ENCODE measurements around the gene OGG1.
"Not testable (repeated sequence)": the region's sequence is repeated elsewhere in the genome, so short reads cannot be mapped to it uniquely, and the experiment has no call there.

Gene OGG1

GRCh38 chr3:9770276-9770812 is 20.6 kb downstream of the OGG1 start:
- Histone ChIP-seq H3K4me3 (ENCODE audit: low read length) (peak overlapping the region; percentile 75), H3K27ac (ENCODE audit: low read depth, low read length) (peak overlapping the region; percentile 89), H3K27me3 (ENCODE audit: control insufficient read depth, insufficient read depth, low read length) (no peaks in the 10 kb centered on the region), H3K36me3 (ENCODE audit: control insufficient read depth, insufficient read depth, low read length) (peaks cover 6% of the 10 kb centered on the region), H3K9ac (ENCODE audit: low read length) (no peak overlapping the region), H3K4me1 (ENCODE audit: control insufficient read depth, insufficient read depth, low read length) (peaks cover 13% of the 10 kb centered on the region)

DNA sequence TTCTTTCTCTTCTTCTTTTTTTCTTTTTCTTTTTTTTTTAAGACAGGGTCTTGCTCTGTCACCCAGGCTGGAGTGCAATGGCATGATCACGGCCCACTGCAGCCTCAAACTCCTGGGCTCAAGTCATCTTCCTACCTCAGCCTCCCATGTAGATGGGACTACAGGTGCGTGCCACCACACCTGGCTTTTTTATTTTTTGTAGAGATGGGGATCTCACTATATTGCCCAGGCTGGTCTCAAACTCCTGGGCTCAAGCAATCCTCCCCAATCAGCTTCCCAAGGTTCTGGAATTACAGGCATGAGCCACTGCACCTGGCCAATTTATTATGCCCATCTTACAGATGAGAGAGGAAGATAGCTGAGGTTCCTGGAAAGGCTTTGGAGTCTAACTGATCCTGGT is 21.3 kb downstream of the OGG1 start:
- H3K4me1 ChIP-seq (ENCODE audit: control insufficient read depth, insufficient read depth, low read length), result peaks cover 13% of the 10 kb centered on the region
- not testable (repeated sequence) for H3K27ac ChIP-seq (ENCODE audit: low read depth, low read length); H3K27me3 ChIP-seq (ENCODE audit: control insufficient read depth, insufficient read depth, low read length); H3K36me3 ChIP-seq (ENCODE audit: control insufficient read depth, insufficient read depth, low read length); H3K9ac ChIP-seq (ENCODE audit: low read length); H3K4me3 ChIP-seq (ENCODE audit: low read length)

GRCh38 chr3:9776896-9777693 is 27.3 kb downstream of the OGG1 start:
- Histone ChIP-seq H3K36me3 (ENCODE audit: control insufficient read depth, insufficient read depth, low read length) (peaks cover 15% of the 10 kb centered on the region), H3K4me3 (ENCODE audit: low read length) (no peak overlapping the region), H3K27ac (ENCODE audit: low read depth, low read length) (no peak overlapping the region), H3K27me3 (ENCODE audit: control insufficient read depth, insufficient read depth, low read length) (no peaks in the 10 kb centered on the region), H3K4me1 (ENCODE audit: control insufficient read depth, insufficient read depth, low read length) (no peaks in the 10 kb centered on the region), H3K9ac (ENCODE audit: low read length) (no peak overlapping the region)

DNA sequence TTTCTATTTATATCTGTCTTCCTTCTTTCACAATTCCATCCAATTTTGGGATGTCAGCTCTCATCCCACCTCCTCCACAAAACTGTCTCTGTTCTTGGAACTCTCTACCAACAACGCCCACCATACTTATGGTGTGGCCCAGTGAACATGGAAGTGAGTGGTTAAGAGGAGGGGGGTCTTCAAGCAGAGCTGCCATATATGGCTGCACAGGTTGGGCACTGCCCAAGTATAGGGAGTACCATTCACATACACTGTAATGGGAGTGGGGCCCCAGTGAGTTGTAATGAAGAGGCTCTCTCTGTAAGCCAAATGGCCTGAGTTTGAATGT is 27.9 kb downstream of the OGG1 start:
- H3K36me3 ChIP-seq (ENCODE audit: control insufficient read depth, insufficient read depth, low read length), result peaks cover 19% of the 10 kb centered on the region
- peak overlapping the region; percentile 2 for H3K27ac ChIP-seq (ENCODE audit: low read depth, low read length)
- no peaks in the 10 kb centered on the region for H3K27me3 ChIP-seq (ENCODE audit: control insufficient read depth, insufficient read depth, low read length)
- no peak overlapping the region for H3K9ac ChIP-seq (ENCODE audit: low read length)
- H3K4me1 ChIP-seq (ENCODE audit: control insufficient read depth, insufficient read depth, low read length), result no peaks in the 10 kb centered on the region
- H3K4me3 ChIP-seq (ENCODE audit: low read length), result no peak overlapping the region

DNA sequence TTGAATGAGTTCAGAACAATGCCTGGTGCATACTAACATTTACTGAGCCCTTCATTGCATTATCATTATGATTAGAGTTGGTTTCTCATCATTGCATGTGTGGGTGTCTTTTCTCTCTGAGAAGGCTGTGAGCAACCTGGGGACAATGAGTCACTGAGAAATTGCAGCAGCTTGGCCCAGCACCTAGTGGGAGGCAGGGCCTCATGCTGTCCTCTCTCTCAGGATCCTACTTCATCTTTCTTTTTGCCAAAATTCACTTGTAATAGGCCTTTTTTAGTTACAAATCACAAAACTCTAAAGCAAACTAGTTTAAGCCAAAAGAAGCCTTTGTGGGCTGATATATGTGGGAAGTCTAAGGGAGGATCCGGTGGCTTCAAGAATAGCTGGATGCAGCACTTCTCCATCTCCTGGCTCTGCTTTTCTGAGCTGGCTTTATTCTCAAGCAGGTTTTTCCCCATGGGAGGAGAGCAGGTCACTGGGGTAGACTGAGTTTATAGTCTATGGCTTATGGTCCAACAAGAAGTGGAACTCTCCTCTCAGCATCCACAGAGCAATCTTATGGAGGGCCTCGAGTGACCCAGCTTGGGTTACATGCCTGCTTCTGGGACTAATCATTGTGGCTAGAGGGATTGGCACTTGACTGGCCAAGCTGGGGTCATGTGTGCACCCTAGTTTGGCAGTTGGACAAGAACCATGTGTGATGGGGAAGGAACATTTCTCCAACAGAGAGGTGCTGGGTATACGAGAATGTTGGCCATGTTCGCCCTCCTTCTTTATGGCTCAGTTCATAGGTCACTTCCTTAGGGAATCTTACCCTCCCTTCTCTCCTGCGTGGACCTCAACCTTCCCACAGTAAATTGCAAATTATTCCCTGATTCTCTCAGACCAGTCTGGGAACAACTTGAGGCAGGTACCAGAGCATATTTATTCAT is 28.7 kb downstream of the OGG1 start:
- Histone ChIP-seq H3K27ac (ENCODE audit: low read depth, low read length) (no peak overlapping the region), H3K4me1 (ENCODE audit: control insufficient read depth, insufficient read depth, low read length) (no peaks in the 10 kb centered on the region), H3K36me3 (ENCODE audit: control insufficient read depth, insufficient read depth, low read length) (peaks cover 19% of the 10 kb centered on the region), H3K27me3 (ENCODE audit: control insufficient read depth, insufficient read depth, low read length) (no peaks in the 10 kb centered on the region), H3K9ac (ENCODE audit: low read length) (no peak overlapping the region), H3K4me3 (ENCODE audit: low read length) (no peak overlapping the region)

DNA sequence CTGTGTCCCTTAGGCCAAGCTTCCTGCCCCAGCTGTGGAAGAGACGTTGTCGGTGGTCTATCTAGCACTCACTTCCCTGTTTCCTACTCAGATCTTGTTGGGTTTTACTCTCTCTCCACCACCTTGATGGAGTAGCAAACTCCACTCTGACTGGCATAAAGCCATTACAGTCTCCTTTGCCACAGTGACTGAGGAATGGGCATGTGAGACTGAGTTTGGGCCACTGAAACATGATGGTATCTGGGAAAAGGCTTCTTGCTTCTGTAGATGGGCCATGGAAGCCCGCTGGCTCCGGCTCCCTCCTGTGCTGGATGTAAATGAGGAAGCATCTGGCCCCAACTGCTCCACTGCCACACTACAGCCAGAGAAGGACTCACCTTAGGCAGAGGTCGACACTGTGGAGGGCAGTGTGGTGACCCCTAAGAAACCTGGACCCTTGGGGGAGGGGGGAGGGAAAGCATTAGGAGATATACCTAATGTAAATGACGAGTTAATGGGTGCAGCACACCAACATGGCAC is 29.4 kb downstream of the OGG1 start:
- no peaks in the 10 kb centered on the region for H3K4me1 ChIP-seq (ENCODE audit: control insufficient read depth, insufficient read depth, low read length)
- H3K36me3 ChIP-seq (ENCODE audit: control insufficient read depth, insufficient read depth, low read length), result peaks cover 19% of the 10 kb centered on the region
- no peak overlapping the region for H3K9ac ChIP-seq (ENCODE audit: low read length)
- no peaks in the 10 kb centered on the region for H3K27me3 ChIP-seq (ENCODE audit: control insufficient read depth, insufficient read depth, low read length)
- H3K27ac ChIP-seq (ENCODE audit: low read depth, low read length), result no peak overlapping the region
- no peak overlapping the region for H3K4me3 ChIP-seq (ENCODE audit: low read length)

GRCh38 chr3:9779721-9780457 is 30.1 kb downstream of the OGG1 start:
- Histone ChIP-seq H3K36me3 (ENCODE audit: control insufficient read depth, insufficient read depth, low read length) (peaks cover 20% of the 10 kb centered on the region), H3K4me3 (ENCODE audit: low read length) (no peak overlapping the region)

GRCh38 chr3:9780458-9780812 is 30.7 kb downstream of the OGG1 start:
- no peaks in the 10 kb centered on the region for H3K4me1 ChIP-seq (ENCODE audit: control insufficient read depth, insufficient read depth, low read length)
- no peak overlapping the region for H3K27ac ChIP-seq (ENCODE audit: low read depth, low read length)
- H3K4me3 ChIP-seq (ENCODE audit: low read length), result no peak overlapping the region
- H3K9ac ChIP-seq (ENCODE audit: low read length), result no peak overlapping the region
- H3K36me3 ChIP-seq (ENCODE audit: control insufficient read depth, insufficient read depth, low read length), result peaks cover 24% of the 10 kb centered on the region
- no peaks in the 10 kb centered on the region for H3K27me3 ChIP-seq (ENCODE audit: control insufficient read depth, insufficient read depth, low read length)

More at GRCh38 chr3:9779721-9780457, 30.1 kb downstream of the OGG1 start:
- H3K27ac ChIP-seq (ENCODE audit: low read depth, low read length), result no peak overlapping the region
- H3K4me1 ChIP-seq (ENCODE audit: control insufficient read depth, insufficient read depth, low read length), result no peaks in the 10 kb centered on the region
- H3K27me3 ChIP-seq (ENCODE audit: control insufficient read depth, insufficient read depth, low read length), result no peaks in the 10 kb centered on the region
- H3K9ac ChIP-seq (ENCODE audit: low read length), result no peak overlapping the region

GRCh38 chr3:9780910-9781309 is 31.2 kb downstream of the OGG1 start:
- Histone ChIP-seq H3K4me1 (ENCODE audit: control insufficient read depth, insufficient read depth, low read length) (no peaks in the 10 kb centered on the region), H3K4me3 (ENCODE audit: low read length) (no peak overlapping the region), H3K9ac (ENCODE audit: low read length) (no peak overlapping the region), H3K27ac (ENCODE audit: low read depth, low read length) (no peak overlapping the region), H3K36me3 (ENCODE audit: control insufficient read depth, insufficient read depth, low read length) (peaks cover 27% of the 10 kb centered on the region), H3K27me3 (ENCODE audit: control insufficient read depth, insufficient read depth, low read length) (no peaks in the 10 kb centered on the region)

GRCh38 chr3:9781551-9781950 is 31.8 kb downstream of the OGG1 start:
- H3K27ac ChIP-seq (ENCODE audit: low read depth, low read length), result no peak overlapping the region
- H3K4me1 ChIP-seq (ENCODE audit: control insufficient read depth, insufficient read depth, low read length), result no peaks in the 10 kb centered on the region

DNA sequence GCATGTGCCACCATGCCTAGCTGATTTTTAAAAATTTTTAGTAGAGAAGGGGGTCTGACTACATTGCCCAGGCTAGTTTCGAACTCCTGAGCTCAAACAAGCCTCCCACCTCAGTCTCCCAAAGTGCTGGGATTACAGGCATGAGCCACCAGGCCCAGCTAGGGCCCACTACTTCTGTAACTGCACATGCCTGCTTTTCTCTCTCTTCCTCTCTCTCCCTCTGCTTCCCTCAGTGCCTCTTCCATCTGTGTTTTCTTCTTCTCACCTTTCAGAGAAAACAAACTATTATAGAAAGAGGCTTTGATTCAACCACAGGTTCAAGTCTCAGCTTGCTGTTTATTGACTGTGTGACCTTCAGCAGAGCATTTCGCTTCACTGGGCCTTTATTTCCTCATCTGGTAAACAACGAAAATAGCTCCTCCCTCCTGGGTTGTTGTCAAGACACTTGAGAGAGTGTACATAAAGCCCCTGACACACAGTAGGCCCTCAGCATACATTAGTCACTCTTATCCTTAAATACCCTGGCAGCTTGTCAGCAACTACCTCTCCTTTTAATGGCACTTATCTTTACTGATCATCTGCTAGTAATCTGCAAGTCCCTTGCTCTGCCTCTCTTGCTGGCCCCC is 32.3 kb downstream of the OGG1 start:
- Histone ChIP-seq H3K27me3 (ENCODE audit: control insufficient read depth, insufficient read depth, low read length) (no peaks in the 10 kb centered on the region), H3K27ac (ENCODE audit: low read depth, low read length) (no peak overlapping the region), H3K36me3 (ENCODE audit: control insufficient read depth, insufficient read depth, low read length) (peaks cover 33% of the 10 kb centered on the region), H3K4me1 (ENCODE audit: control insufficient read depth, insufficient read depth, low read length) (no peaks in the 10 kb centered on the region), H3K9ac (ENCODE audit: low read length) (no peak overlapping the region), H3K4me3 (ENCODE audit: low read length) (peak overlapping the region; percentile 3)

More at GRCh38 chr3:9781551-9781950, 31.8 kb downstream of the OGG1 start:
- Histone ChIP-seq H3K4me3 (ENCODE audit: low read length) (no peak overlapping the region), H3K27me3 (ENCODE audit: control insufficient read depth, insufficient read depth, low read length) (no peaks in the 10 kb centered on the region), H3K9ac (ENCODE audit: low read length) (no peak overlapping the region), H3K36me3 (ENCODE audit: control insufficient read depth, insufficient read depth, low read length) (peaks cover 29% of the 10 kb centered on the region)
